MM.1S (cell line): Measurements from ENCODE around the gene CXorf66.

Experiments
- DNase-seq: peaks from one replicate; pipeline ENCODE4 v3.0.0-alpha.2; 2015
- H2AFZ ChIP-seq: fragments of 300-600 bp; sonication (generic); 2 replicates; pipeline ENCODE4 v1.6.0; 2016; ENCODE audit warnings: antibody characterized with exemption, low read length
- H3F3A ChIP-seq: fragments of 300-600 bp; sonication (generic); 2 replicates; pipeline ENCODE4 v1.6.1; 2016; ENCODE audit warnings: mild to moderate bottlenecking, antibody characterized with exemption, low read length, moderate library complexity, mixed read lengths; ENCODE audit not compliant: insufficient read depth
- H3K27ac ChIP-seq: fragments of 300-600 bp; sonication (generic); 2 replicates; pipeline ENCODE4 v1.5.1; 2016; ENCODE audit warnings: mild to moderate bottlenecking, low read length
- H3K27me3 ChIP-seq: fragments of 300-600 bp; sonication (generic); replicated peaks from 2 replicates; pipeline ENCODE4 v1.6.0; 2016; ENCODE audit warnings: low read length; ENCODE audit not compliant: insufficient read depth
- H3K36me3 ChIP-seq: fragments of 300-600 bp; sonication (generic); replicated peaks from 2 replicates; pipeline ENCODE4 v1.6.1; 2016; ENCODE audit warnings: mild to moderate bottlenecking, low read length, mixed read lengths; ENCODE audit not compliant: insufficient read depth
- H3K4me1 ChIP-seq: fragments of 300-600 bp; sonication (generic); 2 replicates; pipeline ENCODE4 v1.6.1; 2016; ENCODE audit warnings: low read length, mixed read lengths
- H3K4me2 ChIP-seq: fragments of 300-600 bp; sonication (generic); 2 replicates; pipeline ENCODE4 v1.6.0; 2016; ENCODE audit warnings: low read depth, low read length
- H3K4me3 ChIP-seq: fragments of 300-600 bp; sonication (generic); 2 replicates; pipeline ENCODE4 v1.5.1; 2016; ENCODE audit warnings: low read length, mixed read lengths
- H3K79me2 ChIP-seq: fragments of 300-600 bp; sonication (generic); 2 replicates; pipeline ENCODE4 v1.6.1; 2016; ENCODE audit warnings: mixed run types, low read length, mixed read lengths
- H3K9ac ChIP-seq: fragments of 300-600 bp; sonication (generic); 2 replicates; pipeline ENCODE4 v1.6.1; 2016; ENCODE audit warnings: low read length, mixed read lengths
- H3K9me2 ChIP-seq: fragments of 300-600 bp; sonication (generic); replicated peaks from 2 replicates; pipeline ENCODE4 v1.6.1; 2016; ENCODE audit warnings: mild to moderate bottlenecking, low read length, mixed read lengths; ENCODE audit not compliant: insufficient read depth
- H3K9me3 ChIP-seq: fragments of 300-600 bp; sonication (generic); replicated peaks from 2 replicates; pipeline ENCODE4 v1.6.1; 2016; ENCODE audit warnings: mild to moderate bottlenecking, low read length, mixed read lengths; ENCODE audit not compliant: insufficient read depth
- H4K20me1 ChIP-seq: fragments of 300-600 bp; sonication (generic); 2 replicates; pipeline ENCODE4 v1.6.1; 2016; ENCODE audit warnings: mild to moderate bottlenecking, low read length, moderate library complexity, mixed read lengths; ENCODE audit not compliant: insufficient read depth
- EZH2 ChIP-seq: fragments of 300-600 bp; sonication (generic); optimal IDR thresholded peaks from 2 replicates; pipeline ENCODE3; 2017; ENCODE audit warnings: low read depth, mild to moderate bottlenecking, antibody characterized with exemption, low read length, mixed read lengths
- EZH2phosphoT487 ChIP-seq: fragments of 300-600 bp; sonication (generic); IDR thresholded peaks from 2 replicates; pipeline ENCODE4 v1.6.1; 2018; ENCODE audit warnings: antibody characterized with exemption, low read length
- TF ChIP-seq, protein P1 (sequence below): fragments of 300-600 bp; sonication (generic); IDR thresholded peaks from 2 replicates; pipeline ENCODE4 v1.5.1; 2016; ENCODE audit warnings: antibody characterized with exemption, low read length, mixed read lengths

Gene CXorf66

DNA sequence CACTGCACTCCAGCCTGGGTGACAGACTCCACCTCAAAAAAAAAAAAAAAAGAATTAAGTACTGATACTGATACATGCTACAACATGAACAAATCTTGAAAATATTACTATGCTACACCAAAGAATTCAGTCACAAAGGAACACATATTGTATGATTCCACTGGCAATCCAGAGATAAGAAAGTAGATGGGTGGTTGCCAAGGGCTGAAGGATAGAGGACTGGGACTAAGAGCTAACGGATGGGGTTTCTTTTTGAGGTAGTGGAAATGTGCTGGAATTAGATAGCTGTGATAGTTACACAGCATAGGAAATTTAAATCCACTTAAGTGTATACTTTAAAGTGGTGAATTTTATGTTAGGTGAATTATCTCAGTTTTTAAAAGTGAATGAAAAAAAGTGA is 45.0 kb downstream of the CXorf66 start:
- TF ChIP-seq, protein P1, sequence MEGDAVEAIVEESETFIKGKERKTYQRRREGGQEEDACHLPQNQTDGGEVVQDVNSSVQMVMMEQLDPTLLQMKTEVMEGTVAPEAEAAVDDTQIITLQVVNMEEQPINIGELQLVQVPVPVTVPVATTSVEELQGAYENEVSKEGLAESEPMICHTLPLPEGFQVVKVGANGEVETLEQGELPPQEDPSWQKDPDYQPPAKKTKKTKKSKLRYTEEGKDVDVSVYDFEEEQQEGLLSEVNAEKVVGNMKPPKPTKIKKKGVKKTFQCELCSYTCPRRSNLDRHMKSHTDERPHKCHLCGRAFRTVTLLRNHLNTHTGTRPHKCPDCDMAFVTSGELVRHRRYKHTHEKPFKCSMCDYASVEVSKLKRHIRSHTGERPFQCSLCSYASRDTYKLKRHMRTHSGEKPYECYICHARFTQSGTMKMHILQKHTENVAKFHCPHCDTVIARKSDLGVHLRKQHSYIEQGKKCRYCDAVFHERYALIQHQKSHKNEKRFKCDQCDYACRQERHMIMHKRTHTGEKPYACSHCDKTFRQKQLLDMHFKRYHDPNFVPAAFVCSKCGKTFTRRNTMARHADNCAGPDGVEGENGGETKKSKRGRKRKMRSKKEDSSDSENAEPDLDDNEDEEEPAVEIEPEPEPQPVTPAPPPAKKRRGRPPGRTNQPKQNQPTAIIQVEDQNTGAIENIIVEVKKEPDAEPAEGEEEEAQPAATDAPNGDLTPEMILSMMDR: no peak
- no peak for TF ChIP-seq EZH2phosphoT487
- no peak for TF ChIP-seq EZH2
- no peaks in the 10 kb centered on the region for H3F3A ChIP-seq
- H3K27me3 ChIP-seq: no peaks in the 10 kb centered on the region
- H3K4me2 ChIP-seq: no peak overlapping the region
- no peaks in the 10 kb centered on the region for H3K36me3 ChIP-seq
- no peak overlapping the region for H3K4me3 ChIP-seq
- H3K4me1 ChIP-seq: no peaks in the 10 kb centered on the region
- H3K9ac ChIP-seq: no peak overlapping the region
- no peaks in the 10 kb centered on the region for H3K9me3 ChIP-seq
- DNase-seq: no peak
- no peaks in the 10 kb centered on the region for H4K20me1 ChIP-seq
- no peaks in the 10 kb centered on the region for H3K9me2 ChIP-seq
- no peak overlapping the region for H2AFZ ChIP-seq
- H3K79me2 ChIP-seq: peaks cover 13% of the 10 kb centered on the region; the same call in 1 of the 2 replicates
- no peak overlapping the region for H3K27ac ChIP-seq

DNA sequence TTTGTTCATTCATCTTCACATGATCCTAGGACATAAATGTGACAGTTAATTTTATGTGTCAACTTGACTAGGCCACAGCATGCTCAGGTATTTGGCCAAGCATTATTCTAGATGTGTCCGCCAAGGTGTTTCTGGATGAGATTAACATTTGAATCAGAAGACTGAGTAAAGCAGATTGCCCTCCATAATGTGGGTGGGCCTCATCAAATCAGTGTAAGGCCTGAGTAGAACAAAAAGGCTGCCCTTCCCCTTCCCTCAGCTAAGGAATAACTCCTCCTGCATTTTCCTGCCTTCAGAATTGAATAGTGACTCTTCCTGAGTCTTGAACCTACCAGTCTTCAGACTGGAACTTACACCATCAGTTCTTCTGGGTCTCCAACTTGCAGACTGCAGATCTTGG is 50.9 kb downstream of the CXorf66 start:
- no peaks in the 10 kb centered on the region for H3K9me2 ChIP-seq
- H3K4me3 ChIP-seq: no peak overlapping the region
- no peaks in the 10 kb centered on the region for H3K4me1 ChIP-seq
- no peak overlapping the region for H2AFZ ChIP-seq
- H3K4me2 ChIP-seq: no peak overlapping the region
- no peak overlapping the region for H3K27ac ChIP-seq
- no peaks in the 10 kb centered on the region for H3K9me3 ChIP-seq
- TF ChIP-seq EZH2phosphoT487 (no peak), EZH2 (no peak)
- TF ChIP-seq, protein P1: no peak
- H3K79me2 ChIP-seq: 0 out of 2 replicates have a peak, but pooled peaks cover 4% of the 10 kb centered on the region
- H3K36me3 ChIP-seq: no peaks in the 10 kb centered on the region
- H4K20me1 ChIP-seq: no peaks in the 10 kb centered on the region
- no peaks in the 10 kb centered on the region for H3K27me3 ChIP-seq
- no peak for DNase-seq
- H3F3A ChIP-seq: no peaks in the 10 kb centered on the region
- H3K9ac ChIP-seq: no peak overlapping the region

DNA sequence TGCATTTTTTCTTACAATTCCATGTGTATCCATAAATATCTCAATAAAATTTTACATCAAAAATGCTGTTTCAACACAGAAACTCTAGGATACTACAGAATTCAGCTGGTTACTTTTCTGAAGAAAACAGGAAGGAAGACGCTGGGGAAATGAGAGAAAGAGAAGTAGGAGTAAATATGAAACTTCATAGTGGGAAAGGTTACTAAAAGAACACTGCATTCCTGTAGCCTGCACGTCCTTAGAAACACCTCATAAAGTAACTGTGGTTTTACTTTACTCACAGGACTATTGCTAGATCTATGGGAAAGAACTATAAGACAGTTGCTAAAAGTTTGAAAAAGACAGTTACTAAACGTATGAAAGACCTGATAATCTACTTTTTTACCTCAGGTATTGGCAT is 55.6 kb downstream of the CXorf66 start:
- Histone ChIP-seq H3K27me3 (no peaks in the 10 kb centered on the region), H3K4me2 (no peak overlapping the region), H3K9me3 (no peaks in the 10 kb centered on the region), H3F3A (no peaks in the 10 kb centered on the region), H3K4me1 (no peaks in the 10 kb centered on the region), H2AFZ (no peak overlapping the region), H3K36me3 (no peaks in the 10 kb centered on the region), H3K79me2 (no peaks in the 10 kb centered on the region), H3K9me2 (no peaks in the 10 kb centered on the region), H3K9ac (no peak overlapping the region), H3K4me3 (no peak overlapping the region), H4K20me1 (no peaks in the 10 kb centered on the region), H3K27ac (no peak overlapping the region)
- TF ChIP-seq, protein P1: no peak
- DNase-seq: no peak

DNA sequence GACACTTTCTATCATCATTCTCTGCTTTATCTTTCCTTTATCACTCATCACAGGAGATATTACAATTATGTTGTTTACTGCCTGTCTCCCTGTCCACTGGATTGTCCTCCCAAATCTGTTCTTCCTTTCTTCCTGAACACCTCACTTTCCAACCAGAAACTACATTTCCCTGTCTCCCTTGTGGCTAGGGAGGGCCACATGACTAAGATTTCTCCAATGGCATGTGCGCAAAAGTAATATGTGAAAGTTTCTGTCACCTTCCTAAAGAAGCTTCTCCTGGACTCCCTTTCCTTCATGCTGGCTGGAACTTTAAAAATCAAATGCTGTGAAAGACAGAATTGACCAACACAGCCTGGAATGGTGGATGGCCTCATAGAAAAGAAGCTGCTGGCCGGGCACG is 58.2 kb downstream of the CXorf66 start:
- no peak overlapping the region for H3K4me2 ChIP-seq
- H4K20me1 ChIP-seq: no peaks in the 10 kb centered on the region
- no peaks in the 10 kb centered on the region for H3K9me3 ChIP-seq
- H3K36me3 ChIP-seq: no peaks in the 10 kb centered on the region
- H3K9ac ChIP-seq: no peak overlapping the region
- no peak overlapping the region for H3K27ac ChIP-seq
- H3K4me3 ChIP-seq: no peak overlapping the region
- no peaks in the 10 kb centered on the region for H3K27me3 ChIP-seq
- H3K79me2 ChIP-seq: no peaks in the 10 kb centered on the region
- no peaks in the 10 kb centered on the region for H3F3A ChIP-seq
- no peaks in the 10 kb centered on the region for H3K4me1 ChIP-seq
- no peaks in the 10 kb centered on the region for H3K9me2 ChIP-seq
- no peak overlapping the region for H2AFZ ChIP-seq
- DNase-seq: no peak
- TF ChIP-seq, protein P1: no peak
- no peak for TF ChIP-seq EZH2
- TF ChIP-seq EZH2phosphoT487: no peak
